ENCODE measurements around the gene TUBA1C.

DNA sequence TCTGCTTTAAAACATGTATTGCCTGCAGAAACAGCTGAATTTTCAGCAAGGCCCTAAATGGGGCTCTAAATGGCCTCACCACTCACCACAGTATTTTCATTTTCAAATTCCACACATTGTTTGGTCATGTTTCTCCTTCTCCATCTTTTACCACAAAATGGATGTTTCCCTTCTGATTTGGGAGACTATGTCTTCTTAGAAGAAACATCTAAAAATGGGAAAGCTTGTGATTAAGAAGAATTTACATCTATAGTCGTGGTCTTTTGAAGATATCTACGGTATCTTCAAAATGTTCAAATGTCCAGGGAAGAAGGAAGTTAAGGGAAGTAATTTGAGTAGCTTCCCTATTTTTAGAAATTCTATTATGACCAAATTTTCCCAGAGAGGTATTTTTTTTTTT, 20.7 kb upstream of the TUBA1C start:
- TF ChIP-seq, protein P1, sequence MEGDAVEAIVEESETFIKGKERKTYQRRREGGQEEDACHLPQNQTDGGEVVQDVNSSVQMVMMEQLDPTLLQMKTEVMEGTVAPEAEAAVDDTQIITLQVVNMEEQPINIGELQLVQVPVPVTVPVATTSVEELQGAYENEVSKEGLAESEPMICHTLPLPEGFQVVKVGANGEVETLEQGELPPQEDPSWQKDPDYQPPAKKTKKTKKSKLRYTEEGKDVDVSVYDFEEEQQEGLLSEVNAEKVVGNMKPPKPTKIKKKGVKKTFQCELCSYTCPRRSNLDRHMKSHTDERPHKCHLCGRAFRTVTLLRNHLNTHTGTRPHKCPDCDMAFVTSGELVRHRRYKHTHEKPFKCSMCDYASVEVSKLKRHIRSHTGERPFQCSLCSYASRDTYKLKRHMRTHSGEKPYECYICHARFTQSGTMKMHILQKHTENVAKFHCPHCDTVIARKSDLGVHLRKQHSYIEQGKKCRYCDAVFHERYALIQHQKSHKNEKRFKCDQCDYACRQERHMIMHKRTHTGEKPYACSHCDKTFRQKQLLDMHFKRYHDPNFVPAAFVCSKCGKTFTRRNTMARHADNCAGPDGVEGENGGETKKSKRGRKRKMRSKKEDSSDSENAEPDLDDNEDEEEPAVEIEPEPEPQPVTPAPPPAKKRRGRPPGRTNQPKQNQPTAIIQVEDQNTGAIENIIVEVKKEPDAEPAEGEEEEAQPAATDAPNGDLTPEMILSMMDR (IDR thresholded peaks at IDR 0.05; ENCODE audit: insufficient read depth, low read length, poor library complexity, severe bottlenecking), result no peak
- no peak for TF ChIP-seq EZH2phosphoT487 (conservative IDR thresholded peaks at IDR 0.05; ENCODE audit: low read length)
